PC-9 (cell line): ENCODE data around the gene ADGRA1. TPM values are rescaled to one million over a fixed set of nuclear protein-coding genes. Genes with fewer than 3 reads are reported as not detected.
A peak's percentile ranks its signal among the peaks of the same experiment; 100 is the strongest.

ENCODE experiments used
- BruUV-seq: library from RNA; stranded (reverse); fragments of 400-500 nt; replicated peaks from 2 replicates; lab custom pipeline; 2021; lab: Mats Ljungman, UMichigan
- CTCF ChIA-PET: fragments of 300-600 bp; sonication (Branson Sonifier 250); formaldehyde crosslinking; loops from one replicate; lab custom pipeline; 2022; ENCODE audit warnings: antibody characterized with exemption; lab: Charles Lee
- POLR2A ChIA-PET: fragments of 300-600 bp; sonication (Branson Sonifier 250); formaldehyde crosslinking; loops from one replicate; lab custom pipeline; 2022; ENCODE audit warnings: antibody characterized with exemption; ENCODE audit not compliant: unreplicated experiment; lab: Charles Lee
- DNase-seq, 2 experiments: peaks; one replicate each; pipeline versions ENCODE4 v3.0.0 to v3.0.0-alpha.2; 2015 to 2022; ENCODE audit warnings: mixed read lengths in 1 of 2
- H2AFZ ChIP-seq: fragments of 200-600 bp; sonication (generic); 2 replicates; pipeline ENCODE4 v1.8.1; 2017; ENCODE audit warnings: antibody characterized with exemption
- H3F3A ChIP-seq: fragments of 200-600 bp; sonication (generic); 2 replicates; pipeline ENCODE4 v1.8.1; 2017; ENCODE audit warnings: antibody characterized with exemption, mild to moderate bottlenecking, low read depth; ENCODE audit not compliant: insufficient read depth
- H3K27ac ChIP-seq: fragments of 200-600 bp; sonication (generic); 2 replicates; pipeline ENCODE4 v1.6.1; 2016; ENCODE audit warnings: mixed run types
- H3K27me3 ChIP-seq: fragments of 200-600 bp; sonication (generic); 2 replicates; pipeline ENCODE4 v1.6.1; 2016; ENCODE audit warnings: low read depth, mixed run types; ENCODE audit not compliant: insufficient read depth
- H3K36me3 ChIP-seq: fragments of 200-600 bp; sonication (generic); 2 replicates; pipeline ENCODE4 v1.6.1; 2016; ENCODE audit warnings: low read depth, mixed run types
- H3K4me1 ChIP-seq: fragments of 200-600 bp; sonication (generic); replicated peaks from 2 replicates; pipeline ENCODE4 v1.6.1; 2016; ENCODE audit warnings: mixed run types; ENCODE audit not compliant: insufficient read depth
- H3K4me2 ChIP-seq: fragments of 200-600 bp; sonication (generic); 2 replicates; pipeline ENCODE4 v1.6.1; 2017; ENCODE audit warnings: mixed run types
- H3K4me3 ChIP-seq: fragments of 200-600 bp; sonication (generic); 2 replicates; pipeline ENCODE4 v1.6.1; 2016; ENCODE audit warnings: mixed run types
- H3K79me2 ChIP-seq: fragments of 200-600 bp; sonication (generic); 2 replicates; pipeline ENCODE4 v1.6.1; 2017; ENCODE audit warnings: low read depth, mixed run types
- H3K9me2 ChIP-seq: fragments of 200-600 bp; sonication (generic); 2 replicates; pipeline ENCODE4 v1.8.1; 2017; ENCODE audit warnings: mild to moderate bottlenecking; ENCODE audit not compliant: insufficient read depth
- H3K9me3 ChIP-seq: fragments of 200-600 bp; sonication (generic); 2 replicates; pipeline ENCODE4 v1.8.1; 2016; ENCODE audit warnings: low read depth; ENCODE audit not compliant: insufficient read depth
- H4K20me1 ChIP-seq: fragments of 200-600 bp; sonication (generic); 2 replicates; pipeline ENCODE4 v1.8.1; 2017; ENCODE audit not compliant: insufficient read depth
- EZH2 ChIP-seq: fragments of 200-600 bp; sonication (generic); IDR thresholded peaks from 2 replicates; pipeline ENCODE4 v1.8.0; 2017; ENCODE audit warnings: antibody characterized with exemption, low read depth
- intact Hi-C: fragments of 100-400 bp; cut with micrococcal nuclease; formaldehyde crosslinking; loops from one replicate; pipeline ENCODE4 v1.10.0; 2022; ENCODE audit not compliant: unreplicated experiment
- total RNA-seq: library from RNA; stranded (reverse); gene quantifications from 2 replicates; pipeline ENCODE4 v1.2.3, GENCODE V29; 2021
- TF ChIP-seq, protein P1 (sequence below): fragments of 200-600 bp; sonication (generic); conservative IDR thresholded peaks from 2 replicates; pipeline ENCODE4 v1.6.1; 2017; ENCODE audit warnings: mixed run types, antibody characterized with exemption, mild to moderate bottlenecking, moderate library complexity

The ADGRA1 gene
- total RNA-seq, 1 experiment from 2014 or later, result not detected

GRCh38 chr10:133093291-133093690 is 5.6 kb downstream of the ADGRA1 start:
- Histone ChIP-seq H3K4me2 (no peak overlapping the region), H3F3A (no peaks in the 10 kb centered on the region), H3K79me2 (no peaks in the 10 kb centered on the region), H4K20me1 (no peaks in the 10 kb centered on the region), H3K4me3 (no peak overlapping the region), H2AFZ (no peak overlapping the region), H3K9me3 (no peaks in the 10 kb centered on the region), H3K4me1 (no peaks in the 10 kb centered on the region), H3K27me3 (peaks cover 80% of the 10 kb centered on the region), H3K9me2 (no peaks in the 10 kb centered on the region), H3K27ac (no peak overlapping the region), H3K36me3 (no peaks in the 10 kb centered on the region)
- POLR2A ChIA-PET, result no interaction called here
- BruUV-seq, result no TSS peak
- intact Hi-C loops, result no loop called here
- DNase-seq, result no peak
- CTCF ChIA-PET, result no interaction called here
- TF ChIP-seq EZH2, result no peak
- TF ChIP-seq, protein P1, sequence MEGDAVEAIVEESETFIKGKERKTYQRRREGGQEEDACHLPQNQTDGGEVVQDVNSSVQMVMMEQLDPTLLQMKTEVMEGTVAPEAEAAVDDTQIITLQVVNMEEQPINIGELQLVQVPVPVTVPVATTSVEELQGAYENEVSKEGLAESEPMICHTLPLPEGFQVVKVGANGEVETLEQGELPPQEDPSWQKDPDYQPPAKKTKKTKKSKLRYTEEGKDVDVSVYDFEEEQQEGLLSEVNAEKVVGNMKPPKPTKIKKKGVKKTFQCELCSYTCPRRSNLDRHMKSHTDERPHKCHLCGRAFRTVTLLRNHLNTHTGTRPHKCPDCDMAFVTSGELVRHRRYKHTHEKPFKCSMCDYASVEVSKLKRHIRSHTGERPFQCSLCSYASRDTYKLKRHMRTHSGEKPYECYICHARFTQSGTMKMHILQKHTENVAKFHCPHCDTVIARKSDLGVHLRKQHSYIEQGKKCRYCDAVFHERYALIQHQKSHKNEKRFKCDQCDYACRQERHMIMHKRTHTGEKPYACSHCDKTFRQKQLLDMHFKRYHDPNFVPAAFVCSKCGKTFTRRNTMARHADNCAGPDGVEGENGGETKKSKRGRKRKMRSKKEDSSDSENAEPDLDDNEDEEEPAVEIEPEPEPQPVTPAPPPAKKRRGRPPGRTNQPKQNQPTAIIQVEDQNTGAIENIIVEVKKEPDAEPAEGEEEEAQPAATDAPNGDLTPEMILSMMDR, result no peak

DNA sequence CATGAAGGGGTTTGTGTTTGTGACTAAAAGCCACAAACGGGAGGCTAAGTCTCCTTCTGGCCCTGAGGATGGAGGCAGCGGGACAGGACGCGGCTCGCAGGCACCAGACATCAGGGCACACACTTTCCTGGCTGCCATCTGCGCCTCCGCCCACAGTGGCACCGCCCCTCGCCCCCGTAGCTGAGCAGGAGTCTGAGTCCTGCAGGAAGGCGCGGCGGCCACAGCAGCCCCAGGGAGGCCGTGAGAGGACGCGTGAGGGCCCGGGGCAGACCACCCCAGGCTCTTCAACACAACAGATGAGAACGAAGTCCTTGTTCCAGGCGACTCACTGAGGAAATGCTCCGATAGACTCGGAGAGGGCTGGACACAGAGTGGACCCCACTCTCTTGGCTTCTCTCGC is 6.6 kb downstream of the ADGRA1 start:
- intact Hi-C loops, result no loop called here
- no peaks in the 10 kb centered on the region for H4K20me1 ChIP-seq
- H3K27me3 ChIP-seq, result peaks cover 80% of the 10 kb centered on the region
- CTCF ChIA-PET, result no interaction called here
- no peak overlapping the region for H2AFZ ChIP-seq
- POLR2A ChIA-PET, result no interaction called here
- H3K9me3 ChIP-seq, result no peaks in the 10 kb centered on the region
- H3F3A ChIP-seq, result no peaks in the 10 kb centered on the region
- H3K4me3 ChIP-seq, result no peak overlapping the region
- TF ChIP-seq EZH2, result no peak
- TF ChIP-seq, protein P1, result no peak
- DNase-seq, result no peak
- H3K4me2 ChIP-seq, result no peak overlapping the region
- no TSS peak for BruUV-seq
- no peaks in the 10 kb centered on the region for H3K9me2 ChIP-seq
- H3K36me3 ChIP-seq, result no peaks in the 10 kb centered on the region
- no peaks in the 10 kb centered on the region for H3K4me1 ChIP-seq
- no peak overlapping the region for H3K27ac ChIP-seq
- no peaks in the 10 kb centered on the region for H3K79me2 ChIP-seq

DNA sequence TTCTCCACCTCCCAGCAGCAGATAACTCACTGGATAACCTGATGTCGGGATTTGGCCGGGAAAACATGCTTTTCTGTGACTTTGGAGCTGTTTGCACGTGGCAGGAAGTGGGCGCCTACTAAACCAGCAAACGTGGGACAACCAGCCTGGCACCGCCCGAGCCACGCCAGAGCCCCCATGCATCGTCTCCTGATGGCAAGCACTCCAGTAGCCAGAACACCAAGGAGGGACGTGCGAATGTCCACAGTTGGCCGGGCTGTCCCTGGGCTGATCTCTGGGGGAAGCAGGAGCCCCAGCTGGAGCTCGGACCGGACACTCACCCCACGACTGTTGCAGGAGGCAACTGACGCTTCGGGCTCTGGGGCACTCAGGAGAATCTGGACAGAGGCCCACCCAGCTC is 7.1 kb downstream of the ADGRA1 start:
- Histone ChIP-seq H3K4me1 (no peaks in the 10 kb centered on the region), H3K36me3 (no peaks in the 10 kb centered on the region), H3K27ac (no peak overlapping the region), H3K9me3 (no peaks in the 10 kb centered on the region), H3K79me2 (no peaks in the 10 kb centered on the region), H2AFZ (no peak overlapping the region), H3K4me2 (no peak overlapping the region), H3K9me2 (no peaks in the 10 kb centered on the region), H3K27me3 (peaks cover 79% of the 10 kb centered on the region), H3K4me3 (no peak overlapping the region), H3F3A (no peaks in the 10 kb centered on the region), H4K20me1 (no peaks in the 10 kb centered on the region)
- ChIA-PET POLR2A (no interaction called here), CTCF (no interaction called here)
- intact Hi-C loops, result no loop called here
- TF ChIP-seq EZH2, result peak; percentile 76; the same call in 1 of the 2 replicates
- TF ChIP-seq, protein P1, result no peak
- no TSS peak for BruUV-seq
- no peak for DNase-seq
